HepG2 (cell line): ENCODE measurements around the gene UGP2. TPM values are rescaled to one million over a fixed set of nuclear protein-coding genes. Genes with fewer than 3 reads are reported as not detected.
"Not testable (repeated sequence)": the region's sequence is repeated elsewhere in the genome, so short reads cannot be mapped to it uniquely, and the experiment has no call there.

Experiments used
- ATAC-seq: fragments of 200-7000 bp; cut with Tn5 transposase; 3 replicates; pipeline ENCODE4 v1.9.1; 2020; ENCODE audit warnings: mild to moderate bottlenecking, moderate library complexity
- BruUV-seq: library from RNA; stranded (reverse); fragments of 400-500 nt; replicated peaks from 2 replicates; lab custom pipeline; 2021; lab: Mats Ljungman, UMichigan
- CTCF ChIA-PET: fragments of 300-600 bp; formaldehyde crosslinking; extraction: SDS; loops from one replicate; lab custom pipeline; 2021; ENCODE audit warnings: low total read pairs, inconsistent platforms, low intra/inter-chr PET ratio; lab: Yijun Ruan, JAX
- POLR2A ChIA-PET: fragments of 350-600 bp; sonication (Branson Sonifier 250); formaldehyde crosslinking; loops from one replicate; lab custom pipeline; 2020; ENCODE audit warnings: antibody characterized with exemption, inconsistent platforms; lab: Yijun Ruan, JAX
- DNase-seq: peaks from one replicate; pipeline ENCODE4 v3.0.0-alpha.2; 2015; ENCODE audit warnings: low spot score
- FAIRE-seq: peaks from 3 replicates; lab custom pipeline; 2011; peaks lifted over from hg19 to GRCh38; lab: Jason Lieb, UNC
- H2AFZ ChIP-seq: one replicate; pipeline ENCODE4 v1.6.1; 2011; ENCODE audit warnings: low read length, inconsistent platforms
- H3K27ac ChIP-seq: fragments of 300-600 bp; 3 replicates; pipeline ENCODE4 v1.8.0; 2011; ENCODE audit warnings: mixed run types, mild to moderate bottlenecking, mixed read lengths, low read length, inconsistent platforms; ENCODE audit not compliant: insufficient read depth; ENCODE audit errors: extremely low read length
- H3K27me3 ChIP-seq, 2 experiments: fragments of 200-600 bp in 1 of 2; 2 replicates in 1 of 2; 3 replicates in 1 of 2; pipeline versions ENCODE4 v1.6.0 to v1.8.0; 2011; ENCODE audit warnings: low read length in 2 of 2, mild to moderate bottlenecking in 2 of 2, moderate library complexity in 2 of 2, inconsistent platforms in 1 of 2; ENCODE audit not compliant: insufficient read depth in 2 of 2, control insufficient read depth in 1 of 2
- H3K36me3 ChIP-seq, 2 experiments: fragments of 200-600 bp in 1 of 2; replicated peaks in 1 of 2; 2 replicates in 1 of 2; 3 replicates in 1 of 2; pipeline versions ENCODE4 v1.5.1 to v1.8.0; 2011; ENCODE audit warnings: low read length in 2 of 2, inconsistent platforms in 1 of 2; ENCODE audit not compliant: insufficient read depth in 2 of 2, control insufficient read depth in 1 of 2
- H3K4me1 ChIP-seq: 2 replicates; pipeline ENCODE4 v1.5.1; 2012; ENCODE audit warnings: low read length, inconsistent platforms; ENCODE audit not compliant: insufficient read depth
- H3K4me2 ChIP-seq: 2 replicates; pipeline ENCODE4 v1.6.0; 2011; ENCODE audit warnings: low read depth, low read length, inconsistent platforms
- H3K4me3 ChIP-seq, 3 experiments: fragments of 200-600 bp in 1 of 3; sonication (generic), shearing (Covaris generic) in 1 of 3; replicated peaks in 1 of 3; 2 replicates each; pipeline ENCODE4 v1.5.1; 2011 to 2016; ENCODE audit warnings: low read length in 3 of 3, inconsistent platforms in 2 of 3, low read depth in 2 of 3, mild to moderate bottlenecking in 2 of 3, control low read depth in 1 of 3, mixed read lengths in 1 of 3; ENCODE audit not compliant: insufficient read depth in 1 of 3
- H3K79me2 ChIP-seq: one replicate; pipeline ENCODE4 v1.6.1; 2011; ENCODE audit warnings: low read length, inconsistent platforms; ENCODE audit not compliant: insufficient read depth
- H3K9ac ChIP-seq: 2 replicates; pipeline ENCODE4 v1.6.0; 2011; ENCODE audit warnings: mild to moderate bottlenecking, low read depth, low read length, inconsistent platforms; ENCODE audit not compliant: insufficient read depth
- H3K9me3 ChIP-seq: 2 replicates; pipeline ENCODE4 v1.5.1; 2012; ENCODE audit warnings: mild to moderate bottlenecking, low read length
- H4K20me1 ChIP-seq: 2 replicates; pipeline ENCODE4 v1.6.0; 2011; ENCODE audit warnings: inconsistent platforms, mild to moderate bottlenecking, low read length, moderate library complexity; ENCODE audit not compliant: insufficient read depth
- HNRNPK ChIP-seq: fragments of 200-400 bp; formaldehyde crosslinking; IDR thresholded peaks from 2 replicates; pipeline ENCODE4 v1.6.1; 2018; ENCODE audit warnings: low read length, low read depth, moderate library complexity, mild to moderate bottlenecking; ENCODE audit not compliant: poor library complexity, severe bottlenecking
- ONECUT2 ChIP-seq: sonication (generic); formaldehyde crosslinking; IDR thresholded peaks from 2 replicates; pipeline ENCODE4 v1.4.0; 2020; ENCODE audit warnings: missing genetic modification reagents
- PCBP1 ChIP-seq: fragments of 200-400 bp; formaldehyde crosslinking; IDR thresholded peaks from 2 replicates; pipeline ENCODE4 v1.6.1; 2017; ENCODE audit warnings: mild to moderate bottlenecking, low read depth, low read length, borderline replicate concordance
- SRF ChIP-seq: IDR thresholded peaks from 2 replicates; pipeline ENCODE4 v1.6.1; 2011; ENCODE audit warnings: mild to moderate bottlenecking, low read depth, low read length, moderate library complexity
- TP53 ChIP-seq: sonication (generic); formaldehyde crosslinking; conservative IDR thresholded peaks from 2 replicates; pipeline ENCODE4 v1.4.0; 2020; ENCODE audit warnings: missing genetic modification reagents
- ZNF777 ChIP-seq: sonication (generic); formaldehyde crosslinking; IDR thresholded peaks from 2 replicates; pipeline ENCODE4 v1.4.0; 2020; ENCODE audit warnings: missing genetic modification reagents
- WGBS: methylation state at CpG from one replicate; pipeline ENCODE4 v1.1.6; 2017; ENCODE audit warnings: low lambda C conversion rate; 5-methylcytosine and 5-hydroxymethylcytosine counted together
- in situ Hi-C: cut with HindIII; loops from 2 replicates; pipeline ENCODE4 v1.10.0; 2017; ENCODE audit warnings: low pct_unique_long_range_greater_than_20kb; ENCODE audit not compliant: extremely low pct_ligation_motif_present
- intact Hi-C: fragments of 100-400 bp; cut with micrococcal nuclease; formaldehyde crosslinking; loops from one replicate; pipeline ENCODE4 v1.10.0; 2022; ENCODE audit not compliant: unreplicated experiment
- polyA plus RNA-seq, 8 experiments: library from polyadenylated mRNA; depleted of rRNA in 3 of 8; stranded (reverse) in 7 of 8; unstranded in 1 of 8; fragments of >200 nt; fragmentation: Illumina TruSeq in 4 of 8; extraction: Trizol in 4 of 8; gene quantifications; 2 replicates each; pipeline versions ENCODE4 v1.2.1 to v1.2.3, GENCODE V29; 2011 to 2016; ENCODE audit warnings: low read depth in 4 of 8, missing spikeins in 1 of 8, mixed read lengths in 1 of 8; ENCODE audit not compliant: insufficient read depth in 1 of 8
- total RNA-seq, 5 experiments: library from RNA; depleted of rRNA; stranded (reverse); fragments of >200 nt; fragmentation: Illumina TruSeq; extraction: Trizol; gene quantifications; 2 replicates each; pipeline ENCODE4 v1.2.3, GENCODE V29; 2016; ENCODE audit warnings: low read depth in 1 of 5

UGP2 gene
- total and polyA plus RNA-seq, 2 of the 13 experiments (the other 11 are each of a cell fraction or from before 2014, with no cell fraction given): 96.0 to 134 TPM

DNA sequence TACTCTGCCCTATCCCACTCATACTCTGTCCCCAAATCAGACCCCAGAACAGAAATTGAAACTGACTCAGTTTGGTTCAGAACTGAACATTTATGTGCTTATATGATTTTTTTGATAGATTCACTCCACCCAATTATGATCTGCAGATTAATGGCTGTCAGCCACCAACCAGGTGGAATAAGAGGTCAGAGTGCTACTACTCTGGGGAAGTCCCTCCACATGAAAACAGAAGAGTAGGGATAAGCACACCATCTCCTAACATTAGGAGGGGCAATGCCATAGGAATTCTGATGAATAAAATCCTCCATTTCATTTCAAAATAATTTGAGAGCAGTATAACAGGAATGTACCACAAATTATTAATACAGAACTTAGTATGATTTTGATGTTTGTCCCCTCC, 36.3 kb upstream of the UGP2 start (continued):
- TF ChIP-seq SRF: no peak
- TF ChIP-seq ONECUT2 (CRISPR knock-in tag): no peak
- TF ChIP-seq ZNF777: no peak
- no peak for TF ChIP-seq TP53 (CRISPR knock-in tag)

- H3K27ac ChIP-seq, H4K20me1 ChIP-seq, DNase-seq, intact Hi-C loops, H3K4me1 ChIP-seq, in situ Hi-C loops, FAIRE-seq, H3K9ac ChIP-seq, H3K36me3 ChIP-seq, H3K9me3 ChIP-seq, CTCF ChIA-PET, H3K4me2 ChIP-seq, H3K79me2 ChIP-seq, BruUV-seq, POLR2A ChIA-PET: not testable (repeated sequence)
- WGBS: 84% methylated on average over 6 of the region's 6 CpGs
- TF ChIP-seq HNRNPK: peak; percentile 95
- TF ChIP-seq PCBP1: 0 out of 2 replicates have a peak, but pooled peaks have one; percentile 50
- TF ChIP-seq, all 625 proteins: peak for 2; not testable (repeated sequence) for 623
- not testable (repeated sequence) for ATAC-seq, H3K4me3 ChIP-seq, H2AFZ ChIP-seq, H3K27me3 ChIP-seq
These were observed 33.7 kb upstream of the UGP2 start for GRCh38 chr2:63808036-63808435.

GRCh38 chr2:63808911-63809310, 32.8 kb upstream of the UGP2 start:
- H3K27ac ChIP-seq, BruUV-seq, DNase-seq, H3K4me3 ChIP-seq, FAIRE-seq, CTCF ChIA-PET, in situ Hi-C loops, H3K36me3 ChIP-seq, H3K4me2 ChIP-seq, H3K9me3 ChIP-seq, H3K27me3 ChIP-seq, H3K79me2 ChIP-seq, H3K9ac ChIP-seq, ATAC-seq, H3K4me1 ChIP-seq, intact Hi-C loops, POLR2A ChIA-PET, H4K20me1 ChIP-seq, H2AFZ ChIP-seq: not testable (repeated sequence)
- 100% methylated on average over 2 of the region's 29 CpGs for WGBS
